Renal cortical epithelial cell (primary cell): ENCODE measurements around the gene GIMAP7. TPM values are rescaled to one million over a fixed set of nuclear protein-coding genes. Genes with fewer than 3 reads are reported as not detected.
"Not testable (repeated sequence)": the region's sequence is repeated elsewhere in the genome, so short reads cannot be mapped to it uniquely, and the experiment has no call there.

Experiments
- DNase-seq: peaks from one replicate; pipeline ENCODE4 v3.0.0-alpha.2; 2011; ENCODE audit warnings: low read depth
- total RNA-seq: library from RNA; depleted of rRNA; stranded (reverse); fragments of >200 nt; gene quantifications from 2 replicates; pipeline ENCODE4 v1.2.3, GENCODE V29; 2014

Gene GIMAP7
- total RNA-seq = 0.05 and 0.35 TPM in 2 replicates

GRCh38 chr7:150514748-150515222 lies at the start of gene GIMAP7:
Gene GIMAP7 (plus strand): TSS chr7:150514872. CDS start chr7:150519975, 5,103 bp downstream.
- no peak for DNase-seq

GRCh38 chr7:150464962-150465361 lies 49.7 kb upstream of the GIMAP7 start:
- no peak for DNase-seq

GRCh38 chr7:150465414-150465813 lies 49.3 kb upstream of the GIMAP7 start:
- DNase-seq = no peak

DNA sequence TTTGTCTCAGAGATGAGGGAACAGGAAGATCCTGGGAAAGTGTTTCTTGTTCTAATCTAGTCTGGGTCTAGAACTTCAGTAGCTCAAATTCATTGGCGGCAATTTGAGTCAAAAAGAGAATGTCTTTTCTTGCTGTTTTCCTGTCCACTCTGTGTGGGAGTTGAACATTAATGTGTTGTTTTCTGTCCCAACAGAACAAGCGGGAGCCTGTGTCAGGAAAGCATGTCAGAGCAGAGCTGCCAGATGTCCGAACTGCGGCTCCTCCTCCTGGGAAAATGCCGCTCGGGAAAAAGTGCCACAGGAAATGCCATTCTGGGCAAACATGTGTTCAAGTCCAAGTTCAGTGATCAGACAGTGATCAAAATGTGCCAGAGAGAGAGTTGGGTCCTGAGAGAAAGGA lies 48.2 kb upstream of the GIMAP7 start:
- DNase-seq = no peak

DNA sequence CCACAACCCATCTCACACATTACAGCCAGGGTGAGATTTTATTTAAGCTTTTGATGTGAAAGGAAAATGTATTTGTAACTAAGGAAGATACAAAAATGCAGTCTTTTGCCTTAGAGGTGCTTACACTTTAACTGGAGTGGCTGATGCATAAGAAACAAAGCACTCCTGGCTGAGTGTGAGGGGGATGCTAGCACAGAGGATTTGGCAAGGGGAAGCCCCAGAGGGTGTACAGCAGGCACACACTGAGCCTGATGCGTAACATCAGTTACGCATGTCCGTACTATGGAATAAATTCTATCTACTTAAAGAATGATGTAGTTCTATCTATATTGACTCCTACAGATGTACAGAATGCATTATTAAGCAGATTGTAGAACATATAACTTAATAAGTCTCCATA lies 46.4 kb upstream of the GIMAP7 start:
- DNase-seq = no peak

- DNase-seq = no peak
Measured at GRCh38 chr7:150471886-150472285, 42.8 kb upstream of the GIMAP7 start.

DNA sequence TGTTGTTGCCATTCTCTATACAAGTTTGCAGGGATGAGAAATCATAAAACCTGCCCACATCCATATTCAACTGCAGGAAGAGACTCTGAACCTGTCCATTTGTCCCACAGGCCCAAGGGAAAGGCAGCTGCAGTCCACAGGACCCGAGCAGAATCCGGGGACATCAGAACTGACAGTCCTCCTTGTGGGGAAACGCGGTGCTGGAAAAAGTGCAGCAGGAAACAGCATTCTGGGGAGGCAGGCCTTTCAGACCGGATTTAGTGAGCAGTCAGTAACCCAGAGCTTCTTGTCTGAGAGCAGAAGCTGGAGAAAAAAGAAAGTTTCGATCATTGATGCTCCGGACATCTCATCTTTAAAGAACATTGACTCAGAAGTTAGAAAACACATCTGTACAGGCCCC lies 40.8 kb upstream of the GIMAP7 start:
- no peak for DNase-seq

DNA sequence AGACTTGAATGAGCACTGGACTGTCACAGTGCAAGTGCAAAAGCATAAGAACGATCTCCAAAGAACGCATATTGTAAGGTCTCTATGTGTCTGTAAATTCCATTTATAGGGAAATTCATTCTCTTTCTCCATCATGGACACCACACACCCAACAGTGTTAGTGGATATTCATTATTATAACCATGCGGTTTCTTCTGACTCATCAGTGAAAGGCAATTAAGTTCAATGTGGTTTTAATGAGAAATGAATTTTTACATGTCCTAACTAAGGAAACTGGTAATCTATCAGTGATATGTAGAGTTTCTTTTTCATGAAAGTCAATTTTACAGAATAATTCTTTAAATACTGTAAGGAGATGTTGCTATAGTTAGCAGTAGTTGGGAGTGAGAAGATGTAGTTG lies 38.4 kb upstream of the GIMAP7 start:
- DNase-seq = no peak

- no peak for DNase-seq
Measured at GRCh38 chr7:150476819-150477631, 37.6 kb upstream of the GIMAP7 start.

DNA sequence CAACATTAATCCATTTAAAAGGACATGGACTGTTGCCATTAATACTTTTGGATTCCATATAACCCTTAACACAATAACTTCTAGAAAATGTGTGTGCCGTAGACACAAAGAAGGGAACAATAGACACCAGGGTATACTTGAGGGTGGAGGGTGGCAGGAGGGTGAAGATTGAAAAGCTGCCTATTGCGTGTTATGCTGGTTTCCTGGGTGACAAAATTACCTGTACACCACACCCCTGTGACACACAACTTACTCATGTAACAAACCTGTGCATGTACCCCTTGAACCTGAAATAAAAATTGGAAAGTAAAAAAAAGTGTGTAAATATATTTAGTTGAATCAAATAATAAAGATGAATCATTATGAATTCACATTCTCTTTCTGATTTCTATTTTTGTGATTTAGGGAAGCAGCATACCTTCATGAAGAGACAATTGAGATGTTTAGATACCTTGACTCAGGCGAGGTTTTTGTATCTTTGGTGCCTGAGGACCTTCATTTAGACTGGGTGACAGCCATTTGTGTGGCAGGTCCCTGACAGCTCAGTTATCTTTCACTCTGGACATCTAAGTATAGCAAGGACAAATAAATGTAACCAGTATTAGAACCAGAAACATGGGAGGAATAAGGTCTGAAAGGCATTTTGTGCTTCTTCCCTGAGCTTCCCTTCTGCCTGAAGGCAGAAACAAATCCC lies 35.5 kb upstream of the GIMAP7 start:
- no peak for DNase-seq

GRCh38 chr7:150481186-150481920 lies 33.3 kb upstream of the GIMAP7 start:
- DNase-seq = no peak

DNA sequence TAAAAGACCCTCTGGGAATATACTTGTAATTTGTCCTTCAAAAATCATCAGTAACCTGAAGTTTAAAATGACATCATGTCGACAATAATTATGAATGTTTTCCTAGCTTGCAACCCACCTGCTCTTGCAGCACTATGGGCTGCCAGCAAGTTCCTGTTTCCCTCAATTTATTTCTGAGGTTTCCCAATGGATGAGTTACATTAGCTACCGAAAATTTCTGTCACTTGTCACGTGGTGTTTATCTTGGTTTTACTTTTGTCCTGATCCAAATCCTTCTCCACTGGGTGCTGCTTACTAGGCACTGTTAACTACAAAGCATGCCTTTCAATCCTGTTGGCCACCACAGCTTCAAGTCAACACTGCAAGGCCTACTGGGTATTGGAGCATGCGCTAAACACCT lies 32.8 kb upstream of the GIMAP7 start:
- no peak for DNase-seq

DNA sequence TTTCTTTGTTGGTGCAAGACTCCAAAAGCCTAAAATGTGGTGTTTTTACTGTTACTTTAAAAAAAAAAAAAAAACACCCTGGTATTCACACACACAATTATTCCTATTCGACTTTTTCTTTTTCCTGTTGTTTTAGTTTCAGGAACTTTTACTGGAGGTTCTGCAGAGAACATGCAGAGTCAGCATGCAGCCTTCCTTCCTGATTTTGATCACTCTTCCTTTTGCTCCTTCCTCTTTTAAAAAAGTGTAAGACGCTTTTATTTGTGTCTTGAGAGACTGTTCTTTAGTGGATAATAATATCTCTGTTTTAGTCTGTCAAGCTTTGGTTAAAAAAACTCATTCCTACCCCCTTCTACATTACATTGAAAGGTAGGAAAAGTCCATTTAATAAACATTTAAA lies 31.2 kb upstream of the GIMAP7 start:
- not testable (repeated sequence) for DNase-seq

GRCh38 chr7:150484071-150484470 lies 30.6 kb upstream of the GIMAP7 start:
- DNase-seq = not testable (repeated sequence)

DNA sequence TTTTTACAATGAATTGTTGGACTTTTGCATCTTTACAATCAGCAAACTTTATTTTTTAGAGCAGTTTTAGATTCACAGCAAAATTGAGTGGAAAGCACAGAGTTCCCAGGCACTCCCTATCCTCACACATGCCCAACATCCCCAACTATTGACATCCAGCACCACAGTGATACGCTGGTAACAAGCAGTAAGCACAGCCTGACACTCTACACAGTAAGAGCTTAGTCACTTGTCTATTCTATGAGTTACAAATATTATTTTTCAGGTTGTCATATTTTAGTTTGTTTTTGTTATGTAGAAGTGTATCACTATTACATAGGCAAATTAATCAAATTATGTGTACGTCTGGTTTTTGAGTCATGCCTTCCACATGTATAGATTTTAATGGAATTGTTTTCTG lies 27.0 kb upstream of the GIMAP7 start:
- DNase-seq = no peak

DNA sequence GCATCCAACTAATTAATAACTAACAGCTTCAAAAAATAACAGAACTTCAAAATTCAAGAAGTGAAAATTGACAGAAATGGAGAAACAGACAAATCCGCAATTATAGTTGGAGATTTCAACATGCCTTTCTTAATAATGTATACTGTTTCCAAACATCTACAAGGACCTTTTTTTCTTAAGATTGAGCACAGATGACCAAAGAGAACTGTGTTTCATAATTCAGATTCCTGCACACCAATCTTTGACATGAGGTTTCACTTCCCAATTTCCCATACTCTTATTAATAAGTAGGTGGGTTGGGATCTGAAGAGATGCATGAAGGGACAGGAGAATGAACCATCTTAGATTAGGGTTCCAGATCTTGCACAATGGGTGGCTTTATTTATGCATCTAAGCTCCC lies 24.9 kb upstream of the GIMAP7 start:
- no peak for DNase-seq

DNA sequence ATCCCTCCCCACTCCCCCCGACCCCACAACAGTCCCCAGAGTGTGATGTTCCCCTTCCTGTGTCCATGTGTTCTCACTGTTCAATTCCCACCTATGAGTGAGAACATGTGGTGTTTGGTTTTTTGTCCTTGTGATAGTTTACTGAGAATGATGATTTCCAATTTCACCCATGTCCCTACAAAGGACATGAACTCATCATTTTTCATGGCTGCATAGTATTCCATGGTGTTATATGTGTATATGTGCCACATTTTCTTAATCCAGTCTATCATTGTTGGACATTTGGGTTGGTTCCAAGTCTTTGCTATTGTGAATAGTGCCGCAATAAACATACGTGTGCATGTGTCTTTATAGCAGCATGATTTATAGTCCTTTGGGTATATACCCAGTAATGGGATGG lies 21.2 kb upstream of the GIMAP7 start:
- not testable (repeated sequence) for DNase-seq

DNA sequence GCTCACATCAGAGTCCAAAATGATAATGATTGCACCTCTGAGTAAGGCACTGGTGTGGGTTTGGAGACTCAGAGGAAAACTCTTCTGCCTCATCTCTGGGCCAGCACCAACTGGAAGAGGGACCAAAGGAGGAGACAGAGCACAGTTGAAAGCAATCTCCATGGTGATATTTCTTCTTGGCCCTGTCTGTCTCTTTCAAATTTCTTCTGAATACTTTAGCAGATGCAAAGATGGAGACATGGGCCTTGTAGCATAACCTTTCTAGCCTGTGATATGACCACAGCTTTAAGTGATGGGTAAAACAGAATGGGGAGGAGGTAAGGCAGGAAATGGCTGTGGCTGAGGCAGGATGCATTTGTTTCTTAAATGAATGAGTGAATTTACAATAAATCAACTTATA lies 12.2 kb upstream of the GIMAP7 start:
- no peak for DNase-seq

GRCh38 chr7:150503155-150503554 lies 11.5 kb upstream of the GIMAP7 start:
- no peak for DNase-seq

- DNase-seq = no peak
Measured at GRCh38 chr7:150503581-150503980, 11.1 kb upstream of the GIMAP7 start.

GRCh38 chr7:150507947-150508602 lies 6.6 kb upstream of the GIMAP7 start:
- DNase-seq = no peak

DNA sequence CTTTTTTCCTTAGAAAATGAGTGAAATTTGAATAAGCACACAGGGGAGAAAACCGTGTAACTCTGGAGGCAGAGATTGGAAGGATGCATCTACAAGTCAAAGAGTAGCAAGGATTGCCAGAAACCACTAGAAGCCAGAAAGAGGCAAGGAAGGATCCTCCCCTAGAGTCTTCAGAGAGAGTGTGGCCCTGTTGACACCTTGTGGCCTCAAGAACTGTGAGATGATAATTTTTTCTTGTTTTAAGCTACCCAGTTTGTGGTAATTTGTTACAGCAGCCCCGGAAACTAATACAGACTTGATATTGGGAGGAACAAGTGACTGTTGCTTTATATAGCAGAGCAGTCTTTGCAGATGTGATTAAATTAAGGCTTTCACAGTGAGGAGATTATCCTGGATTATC lies 3.6 kb upstream of the GIMAP7 start:
- DNase-seq = no peak
